GM19035 (cell line): ENCODE data around the gene MYOM3.

Source experiments
- ATAC-seq: cut with Tn5 transposase; IDR thresholded peaks from one replicate; pipeline ENCODE4 v1.9.1; 2021; ENCODE audit not compliant: unreplicated experiment

Gene MYOM3

DNA sequence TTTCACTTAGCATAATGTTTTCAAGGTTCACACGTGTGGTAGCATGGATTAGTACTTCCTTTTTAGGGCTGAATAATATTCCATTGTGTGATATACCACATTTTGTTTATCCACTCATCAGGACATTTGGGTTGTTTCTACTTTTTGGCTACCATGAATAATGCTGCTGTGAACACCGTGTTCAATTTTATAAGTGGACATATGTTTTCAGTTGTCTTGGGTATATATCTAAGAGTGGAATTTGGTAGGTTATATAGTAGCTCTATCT lies 27.2 kb upstream of the MYOM3 start:
- ATAC-seq, result no peak

DNA sequence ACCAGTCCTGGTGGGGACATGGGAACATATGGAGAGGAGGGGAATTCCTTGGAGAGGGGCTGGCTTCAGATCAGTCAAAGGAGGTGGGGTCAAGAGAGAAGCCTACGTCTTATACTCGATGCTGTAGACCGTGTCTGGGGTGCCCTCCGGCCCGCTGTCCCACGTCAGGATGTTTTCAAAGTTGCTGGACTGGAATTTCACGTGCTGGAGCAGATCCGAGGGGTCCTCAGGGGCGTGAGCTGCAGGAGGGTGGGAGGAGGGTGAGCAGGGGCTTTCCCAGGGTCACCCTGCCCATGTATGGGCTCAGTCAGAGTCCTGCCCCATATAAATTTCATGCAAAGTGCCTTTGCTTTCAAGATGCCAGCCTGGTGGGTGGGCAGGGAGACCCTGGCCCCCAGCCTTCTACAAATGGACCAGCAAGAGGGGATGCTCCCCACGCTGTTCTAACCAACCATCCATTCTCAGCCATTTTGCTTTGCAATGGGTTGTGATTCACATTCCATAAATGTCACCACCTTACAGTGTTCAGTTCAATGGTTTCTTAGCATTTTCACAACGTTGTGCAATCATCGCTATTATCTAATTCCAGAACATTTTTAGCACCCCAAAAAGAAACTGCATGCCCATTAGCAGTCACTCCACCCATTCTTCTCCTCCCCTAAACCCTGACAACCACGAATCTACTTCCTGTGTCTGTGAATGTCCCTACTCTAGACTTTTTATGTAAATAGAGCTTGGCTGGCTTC lies 26.7 kb upstream of the MYOM3 start:
- ATAC-seq, result no peak

DNA sequence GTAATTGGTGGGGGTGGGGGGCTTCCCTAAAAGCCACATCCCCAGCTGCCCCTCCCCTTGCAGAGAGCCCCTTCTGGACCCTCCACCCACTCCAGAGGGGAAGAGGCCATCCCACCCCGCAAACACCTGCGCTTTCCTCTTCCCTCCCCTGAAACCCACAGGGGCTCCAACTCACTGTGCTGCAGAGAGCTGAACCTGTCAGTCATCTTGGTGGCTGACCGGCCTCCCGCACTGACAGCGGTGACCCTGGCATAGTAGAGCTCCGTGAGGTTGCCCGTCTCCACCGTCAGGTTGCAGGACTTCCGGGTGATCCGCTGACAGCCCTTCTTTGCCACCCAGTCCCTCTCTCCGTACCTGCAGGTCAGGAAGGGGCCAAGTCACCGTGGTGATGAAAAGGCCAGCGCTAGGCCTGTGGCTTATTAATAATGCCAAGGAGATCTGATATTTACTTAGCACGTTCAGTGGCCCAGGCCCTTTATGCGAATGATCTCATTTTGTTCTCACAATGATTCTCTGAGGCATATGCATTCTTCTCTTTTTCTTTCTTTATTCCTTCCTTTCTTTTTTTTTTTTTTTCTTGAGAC lies 25.1 kb upstream of the MYOM3 start:
- ATAC-seq, result no peak

DNA sequence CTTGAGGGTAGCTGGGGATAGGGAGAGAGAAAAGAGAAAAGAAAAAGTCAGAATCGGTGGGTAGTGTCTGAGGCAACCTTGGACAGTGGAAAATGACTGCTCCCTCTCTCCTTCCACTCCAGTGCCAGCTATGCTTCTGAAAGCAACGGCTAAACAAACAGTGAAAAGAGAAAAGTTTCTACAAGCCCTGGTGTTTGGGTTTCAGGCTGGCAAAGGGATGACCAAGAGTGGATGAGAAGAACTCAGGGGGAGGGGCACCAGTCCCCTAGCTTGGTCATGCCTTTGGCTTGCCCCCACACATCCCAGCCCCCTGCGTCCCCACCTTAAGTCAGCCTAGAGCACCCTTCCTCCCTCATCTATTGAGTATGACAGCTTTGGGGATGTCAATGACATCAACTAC lies 22.4 kb upstream of the MYOM3 start:
- ATAC-seq, result no peak

DNA sequence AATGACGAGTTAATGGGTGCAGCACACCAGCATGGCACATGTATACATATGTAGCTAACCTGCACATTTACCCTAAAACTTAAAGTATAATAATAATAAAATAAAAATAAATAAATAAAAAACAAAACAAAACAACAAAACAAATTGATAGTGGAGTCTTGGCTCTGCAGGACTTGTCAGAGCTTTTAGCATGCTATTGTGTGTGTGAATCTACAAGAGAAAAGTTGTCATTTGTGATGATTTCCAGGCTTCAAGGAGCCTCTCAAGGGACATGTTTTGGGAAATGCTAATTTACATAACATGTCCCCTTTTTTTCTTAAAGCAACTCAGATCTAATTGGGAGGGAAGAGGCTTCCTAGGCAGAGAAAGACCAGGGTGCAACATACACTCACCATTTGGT lies 21.9 kb upstream of the MYOM3 start:
- no peak for ATAC-seq

- ATAC-seq, result no peak
Measured at GRCh38 chr1:24130385-24130784, 18.4 kb upstream of the MYOM3 start.

DNA sequence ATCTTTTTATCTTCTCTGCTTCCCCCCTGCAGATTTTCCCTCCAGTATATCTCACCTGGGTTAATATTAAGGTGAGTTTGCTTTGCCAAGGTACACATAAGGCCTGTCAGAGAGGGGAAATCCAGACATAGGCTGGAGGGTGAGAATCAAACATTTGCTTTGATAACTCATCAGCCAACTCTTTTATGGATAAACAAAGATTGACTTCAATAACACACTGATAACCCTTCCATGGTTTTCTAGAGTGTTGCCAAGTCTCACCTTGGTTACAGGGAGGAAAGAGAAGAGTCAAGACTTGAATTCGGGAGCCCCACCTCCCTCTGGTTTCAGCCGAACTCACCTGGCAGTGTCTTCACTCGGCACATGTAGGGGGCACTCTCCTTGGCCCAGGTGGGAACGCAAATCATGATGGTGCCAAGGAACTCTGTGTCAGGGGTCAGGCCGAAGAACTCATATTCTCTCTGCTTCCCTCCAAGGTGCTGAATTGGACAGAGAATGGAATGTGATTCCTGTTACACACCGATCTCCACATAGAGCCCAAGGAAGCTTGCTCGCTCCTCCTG lies 15.9 kb upstream of the MYOM3 start:
- ATAC-seq, result no peak

DNA sequence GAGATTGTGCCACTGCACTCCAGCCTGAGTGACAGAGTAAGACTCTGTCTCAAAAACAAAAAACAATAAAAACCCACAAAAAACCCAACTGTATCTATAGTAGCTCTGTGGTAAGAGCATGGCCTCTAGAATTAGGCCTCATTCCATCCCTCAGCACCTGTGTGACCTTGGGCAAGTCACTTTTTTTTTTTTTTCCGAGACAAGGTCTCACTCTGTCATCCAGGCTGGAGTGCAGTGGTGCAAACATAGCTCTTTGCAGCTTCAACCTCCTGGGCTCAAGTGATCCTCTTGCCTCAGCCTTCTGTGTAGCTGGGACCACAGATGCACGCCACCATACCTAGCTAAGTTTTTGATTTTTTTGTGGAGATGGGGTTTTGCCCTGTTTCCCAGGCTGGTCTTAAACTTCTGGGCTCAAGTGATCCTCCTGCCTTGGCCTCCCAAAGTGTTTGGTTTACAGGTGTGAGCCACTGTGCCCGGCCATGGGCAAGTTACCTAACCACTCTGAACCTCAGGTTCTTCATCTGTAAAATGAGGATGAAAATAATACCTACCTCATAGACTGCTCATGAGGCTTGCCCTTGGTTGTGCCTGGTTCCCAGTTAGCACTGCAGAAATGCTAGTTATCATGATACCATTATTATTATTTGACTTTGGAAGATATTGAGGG lies 15.3 kb upstream of the MYOM3 start:
- no peak for ATAC-seq

DNA sequence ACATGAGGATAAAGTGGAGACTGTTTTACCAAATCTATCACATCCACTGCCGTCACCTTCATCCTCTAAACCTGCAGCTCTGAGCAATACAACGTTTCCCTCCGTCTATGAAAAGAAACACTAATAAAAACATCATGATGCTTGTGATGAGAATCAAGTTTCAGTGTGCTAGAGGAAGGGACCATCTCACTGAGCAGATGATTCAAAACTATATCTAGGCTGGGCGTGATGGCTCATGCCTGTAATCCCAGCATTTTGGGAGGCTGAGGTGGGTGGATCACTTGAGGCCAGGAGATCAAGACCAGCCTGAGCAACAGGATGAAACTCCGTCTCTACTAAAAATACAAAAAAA lies 14.7 kb upstream of the MYOM3 start:
- no peak for ATAC-seq

DNA sequence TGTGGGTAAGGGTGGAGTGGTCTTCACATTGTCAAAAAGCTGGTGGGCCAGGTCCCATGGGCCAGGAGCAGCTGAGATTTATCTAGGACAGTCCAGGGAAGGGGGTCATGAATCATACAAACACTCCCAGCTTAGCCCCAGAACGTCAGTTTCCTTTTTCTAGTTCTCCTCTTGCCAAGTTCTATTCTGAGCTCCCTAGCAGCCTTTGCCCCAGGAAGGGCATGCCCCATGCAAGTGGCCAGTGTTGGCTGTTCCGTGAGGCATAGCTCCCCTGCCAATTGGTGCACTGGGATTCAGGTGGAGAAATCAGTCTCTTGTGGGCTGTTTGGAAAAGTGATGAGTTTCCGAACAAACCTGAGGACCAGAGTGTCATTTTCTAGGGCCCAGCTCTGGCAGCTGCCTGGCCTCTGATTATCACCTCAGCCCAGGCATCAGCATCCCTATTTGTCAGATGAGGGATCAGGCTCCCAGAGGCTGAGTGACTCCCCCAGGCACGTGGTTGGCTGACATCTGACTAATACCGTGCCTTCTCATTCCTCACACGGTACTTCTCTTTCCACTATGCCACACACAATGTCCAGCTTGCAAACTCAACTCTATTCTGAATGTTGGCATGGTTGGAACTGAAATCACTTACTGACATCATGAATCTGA lies 14.2 kb upstream of the MYOM3 start:
- no peak for ATAC-seq

GRCh38 chr1:24125456-24125855 lies 13.5 kb upstream of the MYOM3 start:
- no peak for ATAC-seq

- ATAC-seq, result no peak
Measured at GRCh38 chr1:24124980-24125379, 13.0 kb upstream of the MYOM3 start.

DNA sequence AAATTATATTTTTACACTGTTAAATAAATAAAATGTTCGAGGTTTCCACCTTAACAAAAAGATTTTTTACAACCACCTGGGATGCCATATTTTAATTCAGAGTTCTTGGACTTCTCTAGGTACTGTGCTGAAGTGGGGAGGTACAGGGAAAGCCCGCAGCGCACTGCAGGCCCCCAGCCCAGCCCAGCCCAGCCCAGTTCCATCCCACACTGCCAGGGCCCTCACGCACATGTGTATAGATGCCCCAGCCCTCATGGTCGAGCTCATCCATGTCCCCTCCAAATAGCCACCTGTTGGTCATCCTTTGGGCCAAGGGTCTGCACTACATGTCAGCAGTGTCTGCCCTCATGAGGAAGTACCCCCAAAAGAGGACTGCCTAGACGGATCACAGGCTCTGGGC lies 11.7 kb upstream of the MYOM3 start:
- no peak for ATAC-seq

- no peak for ATAC-seq
Measured at GRCh38 chr1:24122776-24123175, 10.8 kb upstream of the MYOM3 start.

GRCh38 chr1:24121406-24121805 lies 9.5 kb upstream of the MYOM3 start:
- no peak for ATAC-seq

DNA sequence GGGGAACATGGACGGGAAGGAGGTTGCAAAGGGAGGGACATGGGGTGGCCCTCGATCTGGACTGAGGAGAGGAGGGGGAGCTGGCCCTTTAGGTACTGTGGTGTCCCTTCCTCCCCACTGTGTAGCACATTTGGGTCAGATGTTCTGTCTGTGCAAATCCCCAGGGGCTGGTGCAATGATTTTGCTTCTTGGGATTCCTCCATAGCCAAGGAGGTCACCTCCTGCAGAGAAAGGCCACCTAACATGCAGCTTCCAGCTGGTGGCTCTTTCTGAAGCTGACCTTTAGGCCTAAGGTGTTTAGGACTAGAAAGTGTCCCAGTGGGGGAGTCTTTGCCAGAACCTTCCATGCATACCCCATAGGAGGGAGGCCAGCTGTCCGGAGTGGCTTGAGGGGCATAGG lies 9.0 kb upstream of the MYOM3 start:
- ATAC-seq, result no peak

DNA sequence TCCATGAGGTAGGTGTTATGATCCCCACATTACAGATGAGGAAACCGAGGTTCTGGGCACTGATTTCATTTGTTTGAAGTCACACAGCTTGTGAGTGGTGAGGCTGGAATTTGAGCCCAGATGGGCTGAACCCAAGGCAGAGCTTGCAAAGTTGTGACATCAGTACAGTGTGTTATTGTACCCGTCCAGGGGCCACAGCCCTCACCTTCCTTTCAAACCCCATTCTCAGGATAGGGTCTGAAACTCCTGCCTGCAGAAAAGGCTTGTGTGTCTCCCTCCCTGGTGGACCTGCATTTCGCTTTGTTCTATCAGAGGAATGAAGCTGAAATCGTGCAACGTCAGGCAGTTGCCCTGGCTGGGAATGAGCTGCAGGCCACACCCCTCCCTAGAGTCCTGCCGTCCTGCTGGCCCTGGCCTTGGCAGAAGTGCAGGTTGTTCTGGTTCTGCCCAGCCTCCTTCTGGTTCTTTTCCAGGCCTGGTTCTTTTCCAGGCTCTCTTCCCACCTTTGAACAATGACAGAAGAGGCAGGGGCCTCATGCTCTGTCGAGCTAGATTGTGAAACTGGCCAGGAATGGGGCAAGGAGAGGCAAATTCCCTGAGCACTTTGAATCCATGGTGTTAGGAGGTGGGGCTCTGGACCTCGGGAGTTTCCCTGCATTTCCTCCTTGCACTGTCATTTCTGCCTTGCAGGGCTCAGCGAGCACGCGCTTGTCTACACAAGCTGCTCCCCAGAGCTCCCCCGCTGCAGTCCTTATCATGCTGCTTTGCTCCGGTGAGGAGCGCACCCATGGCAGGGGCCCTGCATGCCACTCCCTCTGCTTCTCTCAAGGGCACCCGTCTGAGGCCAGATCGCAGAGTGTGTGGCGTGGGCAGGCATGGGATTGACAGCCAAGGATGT lies 8.2 kb upstream of the MYOM3 start:
- ATAC-seq, result no peak

- no peak for ATAC-seq
Measured at GRCh38 chr1:24119489-24119858, 7.5 kb upstream of the MYOM3 start.

GRCh38 chr1:24118410-24119242 lies 6.7 kb upstream of the MYOM3 start:
- ATAC-seq, result no peak

DNA sequence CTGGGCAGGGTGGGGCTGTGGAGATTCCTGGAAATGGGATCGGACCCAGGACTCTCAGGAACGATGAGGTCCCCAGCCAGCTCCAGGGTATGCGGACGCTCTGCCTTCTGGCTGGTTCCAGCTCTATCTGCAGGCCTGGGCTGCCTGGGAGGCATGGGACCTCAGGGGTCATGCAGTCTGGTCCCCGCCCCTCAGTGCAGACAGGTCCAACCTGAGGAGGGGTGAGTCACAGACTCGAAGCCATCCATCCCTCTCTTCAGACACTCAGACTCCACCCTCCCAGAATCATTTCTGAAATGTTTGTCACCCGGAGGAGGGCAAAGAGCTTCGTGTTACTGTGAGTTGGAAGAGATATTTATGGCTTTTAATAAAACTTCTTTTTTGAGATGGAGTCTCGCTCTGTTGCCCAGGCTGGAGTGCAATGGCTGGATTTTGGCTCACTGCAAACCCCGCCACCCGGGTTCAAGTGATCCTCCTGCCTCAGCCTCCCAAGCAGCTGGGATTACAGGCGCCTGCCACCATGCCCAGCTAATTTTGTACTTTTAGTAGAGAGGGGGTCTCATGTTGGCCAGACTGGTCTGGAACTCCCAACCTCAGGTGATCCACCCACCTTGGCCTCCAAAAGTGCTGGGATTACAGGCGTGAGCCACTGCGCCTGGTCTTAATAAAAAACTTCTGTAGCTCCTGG lies 5.9 kb upstream of the MYOM3 start:
- no peak for ATAC-seq
